HG03280 (cell line): ENCODE data around the gene STAC2.

Experiments used
- ATAC-seq: cut with Tn5 transposase; IDR thresholded peaks from one replicate; pipeline ENCODE4 v1.9.1; 2021; ENCODE audit warnings: mild to moderate bottlenecking, moderate library complexity; ENCODE audit not compliant: unreplicated experiment

Gene STAC2

DNA sequence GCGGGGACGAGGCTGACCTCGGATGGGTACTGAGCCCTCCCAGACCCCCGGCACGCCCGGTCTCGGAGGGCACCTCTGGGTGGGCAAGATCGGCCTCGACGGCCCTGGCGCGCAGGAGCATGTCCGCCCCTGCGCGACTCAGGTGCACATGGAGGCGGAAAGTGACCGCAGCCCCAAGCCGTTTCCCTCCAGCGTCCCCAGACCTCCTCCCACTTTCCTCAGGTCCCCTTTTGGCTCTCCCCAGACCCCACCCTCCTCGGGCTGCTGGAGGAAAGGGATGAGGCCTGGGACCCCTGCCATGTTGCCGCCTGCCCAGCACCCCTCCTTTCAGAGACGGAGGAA, 15.7 kb downstream of the STAC2 start:
- ATAC-seq: no peak

DNA sequence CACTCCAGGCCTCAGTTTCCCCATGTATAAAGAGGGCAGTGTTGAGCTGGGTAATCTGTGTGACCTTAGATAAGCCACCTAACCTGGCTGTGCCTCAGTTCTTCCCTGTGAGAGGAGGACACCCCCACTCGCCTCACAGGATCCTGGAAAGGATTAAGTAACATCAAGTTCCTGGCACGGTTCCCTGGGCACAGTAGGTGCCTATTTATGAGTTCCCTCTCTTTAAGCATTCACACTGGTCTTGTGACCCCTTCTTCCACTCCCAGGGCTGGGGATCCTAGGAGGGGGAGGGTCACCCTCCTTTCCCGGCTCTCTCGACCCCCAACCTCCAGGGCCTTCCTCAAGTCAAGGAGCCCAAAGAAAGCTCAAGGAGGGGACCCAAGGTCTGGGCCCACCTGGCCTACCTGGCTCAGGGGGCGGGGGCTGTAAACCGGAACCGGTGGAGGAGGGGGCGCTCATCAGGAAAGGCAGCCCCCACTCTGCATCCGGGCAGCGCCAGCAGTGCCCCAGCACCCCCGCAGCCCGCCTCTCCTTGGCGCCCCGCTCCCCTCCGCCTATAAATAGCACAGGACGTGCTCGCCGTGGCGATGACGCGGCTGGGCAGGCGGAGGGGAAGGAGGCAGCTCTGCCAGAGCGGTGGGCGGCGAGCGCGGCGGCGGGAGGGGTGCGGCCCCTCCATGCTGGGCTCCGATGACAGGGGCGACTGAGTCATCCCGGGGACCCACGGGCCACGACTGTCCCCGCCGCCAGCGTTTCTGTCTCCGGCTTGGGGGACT, 16.2 kb downstream of the STAC2 start:
- no peak for ATAC-seq

DNA sequence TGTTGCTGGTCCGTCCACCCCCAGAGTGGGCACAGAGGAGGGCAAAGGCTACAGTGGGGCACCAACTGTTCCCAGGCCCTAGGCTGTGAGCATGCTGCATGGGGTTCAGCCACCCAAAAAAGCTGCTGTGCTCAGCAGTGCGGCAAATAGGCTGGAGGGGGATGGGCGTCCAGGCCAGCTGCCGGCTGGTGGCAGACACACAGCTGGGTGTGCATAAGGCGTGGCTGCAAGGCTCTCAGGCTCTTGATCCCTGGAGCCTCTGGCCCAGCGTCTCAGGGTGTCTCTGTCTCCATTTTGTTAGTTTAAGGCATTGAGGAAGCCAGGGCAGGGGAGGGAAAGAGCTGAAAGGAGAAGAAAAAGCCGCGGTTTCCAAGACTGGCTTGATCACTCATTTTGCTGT, 16.9 kb downstream of the STAC2 start:
- ATAC-seq: no peak

DNA sequence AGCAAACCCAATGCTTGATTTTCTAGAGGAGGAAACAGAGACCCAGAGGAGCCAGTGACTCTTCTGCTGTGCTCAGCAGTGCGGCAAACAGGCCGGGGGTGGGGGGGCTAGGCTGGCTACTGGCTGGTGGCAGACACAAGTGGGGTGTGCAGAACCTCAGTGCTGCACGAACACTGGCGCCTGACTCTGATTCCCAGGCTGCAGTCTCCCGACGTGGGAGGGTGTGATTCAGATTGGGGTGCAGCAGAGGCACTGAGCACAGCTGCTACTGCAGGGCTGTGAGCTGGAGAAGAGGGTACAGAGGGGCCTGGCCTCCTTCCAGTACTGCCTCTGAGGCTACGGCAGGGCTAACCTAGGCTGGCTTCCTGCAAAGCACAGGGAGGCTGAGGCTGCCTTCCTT, 17.6 kb downstream of the STAC2 start:
- ATAC-seq: no peak

DNA sequence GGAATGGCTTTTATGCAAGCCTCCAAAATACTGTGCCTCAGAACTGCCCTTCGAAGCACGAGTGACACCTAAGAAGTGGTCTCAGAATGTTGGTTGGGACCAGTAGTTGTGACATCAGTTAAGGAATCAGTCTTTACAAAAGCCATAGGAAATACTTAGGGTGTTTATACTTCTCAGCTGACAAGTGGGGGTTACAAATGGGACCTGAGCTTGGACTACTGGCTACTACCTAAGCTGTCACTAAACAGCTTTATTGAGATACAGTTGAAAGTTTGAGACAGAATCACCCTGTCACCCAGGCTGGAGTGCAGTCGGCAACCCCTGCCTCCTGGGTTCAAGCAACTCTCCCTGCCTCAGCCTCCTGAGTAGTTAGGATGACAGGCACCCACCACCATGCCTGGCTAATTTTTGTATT, 20.6 kb downstream of the STAC2 start:
- no peak for ATAC-seq

DNA sequence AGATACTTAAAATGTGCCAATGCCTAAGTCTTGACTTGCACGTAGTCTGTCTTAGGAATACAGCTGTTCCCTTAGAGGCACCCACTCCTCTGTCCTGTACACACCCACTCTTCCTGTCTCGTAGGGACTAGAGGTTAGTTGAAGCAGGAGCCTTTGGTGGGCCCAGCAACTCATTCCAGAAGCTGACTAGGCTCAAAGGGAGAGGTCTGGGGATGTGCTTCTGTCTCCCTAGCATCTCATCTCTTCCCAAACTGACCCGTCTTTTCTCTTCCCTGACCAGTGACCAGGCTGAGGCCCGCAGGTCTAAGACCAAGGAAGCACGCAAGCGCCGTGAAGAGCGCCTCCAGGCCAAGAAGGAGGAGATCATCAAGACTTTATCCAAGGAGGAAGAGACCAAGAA, 21.5 kb downstream of the STAC2 start:
- ATAC-seq: no peak

DNA sequence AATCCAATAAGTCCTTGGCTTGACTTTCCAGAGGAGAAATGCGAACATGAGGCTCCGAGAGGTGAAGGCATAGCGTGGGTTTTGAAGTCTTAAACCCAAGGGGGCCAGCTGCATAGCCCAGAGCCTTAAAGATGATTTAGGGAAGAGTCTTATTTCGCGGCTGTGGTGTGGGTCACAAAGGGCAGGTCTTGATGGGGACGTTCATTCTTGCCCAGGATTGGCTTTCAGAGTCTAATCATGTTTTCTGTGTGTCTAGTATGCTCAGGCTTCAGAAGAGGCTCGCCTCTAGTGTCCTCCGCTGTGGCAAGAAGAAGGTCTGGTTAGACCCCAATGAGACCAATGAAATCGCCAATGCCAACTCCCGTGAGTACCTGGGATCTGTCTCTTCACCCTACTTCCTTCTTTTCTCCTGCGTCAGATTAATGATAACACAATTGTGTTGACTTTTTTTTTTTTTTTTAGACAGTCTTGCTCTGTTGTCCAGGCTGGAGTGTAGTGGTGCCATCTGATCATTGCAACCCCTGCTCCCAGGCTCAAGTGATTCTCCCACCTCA, 24.7 kb downstream of the STAC2 start:
- no peak for ATAC-seq

DNA sequence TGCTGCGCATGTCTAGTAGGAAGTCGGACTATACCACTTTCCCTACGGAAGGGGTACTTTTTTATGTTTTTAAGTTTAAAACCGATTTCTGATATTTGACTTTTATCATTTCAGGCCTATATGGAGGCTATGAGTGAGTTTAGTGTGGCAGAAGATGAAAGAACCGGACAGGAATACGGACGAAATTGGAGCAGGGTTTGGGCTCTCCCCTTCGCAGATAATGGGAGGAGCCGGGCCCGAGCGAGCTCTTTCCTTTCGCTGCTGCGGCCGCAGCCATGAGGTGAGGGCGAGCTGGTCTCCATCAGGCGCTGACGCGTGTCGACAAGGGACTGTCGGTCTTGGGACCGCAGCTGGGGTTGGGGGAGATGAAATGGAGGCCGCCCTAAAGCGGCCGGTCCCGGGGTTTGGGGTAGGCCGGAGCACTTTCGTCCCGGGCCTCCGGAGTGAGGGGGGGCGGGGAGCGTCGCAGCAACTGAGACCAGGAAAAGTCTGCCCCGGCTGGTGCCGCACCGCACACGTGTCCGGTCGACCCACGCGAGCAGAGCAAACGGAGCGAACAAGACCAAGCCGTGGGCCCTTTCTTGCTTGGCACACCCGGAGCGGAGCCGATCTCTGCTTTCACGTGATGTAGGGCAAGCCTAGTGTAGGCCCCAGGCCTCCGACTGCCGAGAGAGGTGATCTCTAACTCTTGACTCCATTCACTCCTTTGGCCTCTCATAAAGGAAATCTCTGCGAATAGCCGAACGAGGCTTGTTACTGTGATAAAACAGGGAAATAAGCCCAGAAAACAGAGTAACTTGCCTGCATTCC, 25.5 kb downstream of the STAC2 start, which contains the start of gene RPL19:
Gene RPL19, plus strand, starts transcription at position 214 of the 810 bp plus-strand sequence. Its CDS starts 62 bp downstream, at position 276.
- ATAC-seq: peak; percentile 66

DNA sequence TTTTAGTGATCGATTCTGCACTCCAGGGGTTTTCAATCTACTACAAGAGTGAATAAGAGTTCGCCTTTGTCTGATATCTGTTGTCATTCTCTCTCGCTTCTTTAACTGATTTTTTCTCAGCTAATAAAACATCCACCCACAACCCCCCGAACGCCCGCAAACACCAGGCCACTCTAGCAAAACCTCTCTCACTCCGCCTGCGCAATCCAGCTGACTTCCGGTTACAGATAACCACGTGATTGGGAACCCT, 26.0 kb downstream of the STAC2 start:
- peak; percentile 64 for ATAC-seq

DNA sequence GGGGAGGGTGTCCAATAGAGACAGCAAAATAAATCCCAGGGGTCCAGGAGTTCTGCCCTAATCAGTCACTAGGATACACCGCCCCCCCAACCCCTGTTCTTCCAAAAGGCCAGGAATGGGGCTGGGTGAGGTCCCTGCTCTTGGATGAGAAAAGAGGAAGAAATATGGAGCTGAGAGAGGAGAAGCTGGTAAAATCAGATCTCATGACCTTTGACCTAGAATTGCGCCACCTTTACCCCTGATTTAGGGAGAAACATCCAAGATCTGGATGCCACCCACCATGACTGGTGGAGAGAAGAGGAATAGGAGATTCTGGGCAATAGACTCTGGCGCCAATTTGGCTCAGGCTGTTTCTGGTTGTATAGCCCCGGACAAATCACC, 27.6 kb downstream of the STAC2 start:
- no peak for ATAC-seq

DNA sequence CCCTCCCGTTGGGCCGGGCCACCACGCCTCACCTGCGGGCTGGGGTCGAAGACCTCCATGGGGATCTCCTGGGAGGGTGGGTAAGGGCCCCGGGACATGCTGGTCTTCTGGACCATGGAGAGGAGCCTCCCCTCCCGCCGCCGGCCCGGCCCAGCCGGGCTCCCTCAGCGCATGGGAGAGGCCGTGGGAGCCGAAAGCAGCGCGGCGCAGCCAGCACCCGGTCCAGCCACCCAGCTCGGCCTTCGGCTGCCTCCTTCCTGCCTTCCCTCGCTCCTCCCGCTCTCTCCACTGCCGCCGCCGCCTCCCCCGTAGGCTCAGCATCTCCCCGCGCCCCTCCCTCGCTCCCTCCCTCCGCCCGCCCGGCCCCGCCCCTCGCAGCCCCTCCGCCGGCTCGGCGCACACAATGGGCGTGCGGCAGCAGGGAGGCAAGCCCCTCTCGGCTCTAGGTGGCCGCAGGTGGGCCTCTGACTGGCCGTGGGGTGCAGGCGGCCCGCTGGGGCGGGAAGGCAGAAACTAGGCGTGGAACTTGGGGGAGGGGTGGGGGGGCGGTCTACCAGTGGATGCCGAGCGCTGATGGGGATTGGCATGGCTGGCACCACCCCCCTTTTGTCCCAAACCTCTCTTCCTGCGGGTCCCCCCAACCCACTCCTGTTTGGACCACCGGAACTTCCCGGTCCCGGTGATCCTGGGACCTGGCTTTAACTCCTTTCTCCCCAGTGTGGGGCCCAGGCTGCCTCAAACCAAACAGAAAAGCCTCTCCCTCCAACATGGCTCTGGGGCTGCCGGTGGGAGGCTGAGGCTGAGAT, 28.2 kb downstream of the STAC2 start, which contains the start of gene CACNB1:
Gene CACNB1, minus strand, starts transcription at position 290 of the 806 bp plus-strand sequence. Its CDS starts 174 bp downstream, at position 116.
- no peak for ATAC-seq

DNA sequence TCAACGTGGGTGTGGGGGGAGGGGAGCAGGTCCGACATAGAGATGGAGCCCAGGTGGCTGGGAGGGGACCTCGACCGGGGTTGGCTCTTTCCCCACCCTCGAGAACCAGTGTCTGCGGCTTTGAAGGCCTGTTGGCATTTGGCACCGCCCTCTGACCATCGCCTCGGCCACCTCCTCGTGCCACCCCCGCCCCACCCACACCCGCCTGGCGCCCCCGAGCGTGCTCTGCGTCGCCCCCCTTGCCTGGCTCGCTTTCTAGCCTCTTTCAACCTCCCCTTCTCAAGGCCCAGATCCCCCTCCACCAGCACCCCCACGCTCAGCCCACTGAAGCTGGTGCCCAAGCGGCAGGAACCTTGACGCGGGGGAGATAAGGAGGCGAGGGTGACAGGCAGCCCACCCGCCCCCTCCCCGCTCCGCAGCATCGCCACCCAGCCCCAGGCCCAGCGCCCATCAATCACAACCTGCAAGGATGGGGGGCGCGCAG, 28.9 kb downstream of the STAC2 start:
- ATAC-seq: no peak

DNA sequence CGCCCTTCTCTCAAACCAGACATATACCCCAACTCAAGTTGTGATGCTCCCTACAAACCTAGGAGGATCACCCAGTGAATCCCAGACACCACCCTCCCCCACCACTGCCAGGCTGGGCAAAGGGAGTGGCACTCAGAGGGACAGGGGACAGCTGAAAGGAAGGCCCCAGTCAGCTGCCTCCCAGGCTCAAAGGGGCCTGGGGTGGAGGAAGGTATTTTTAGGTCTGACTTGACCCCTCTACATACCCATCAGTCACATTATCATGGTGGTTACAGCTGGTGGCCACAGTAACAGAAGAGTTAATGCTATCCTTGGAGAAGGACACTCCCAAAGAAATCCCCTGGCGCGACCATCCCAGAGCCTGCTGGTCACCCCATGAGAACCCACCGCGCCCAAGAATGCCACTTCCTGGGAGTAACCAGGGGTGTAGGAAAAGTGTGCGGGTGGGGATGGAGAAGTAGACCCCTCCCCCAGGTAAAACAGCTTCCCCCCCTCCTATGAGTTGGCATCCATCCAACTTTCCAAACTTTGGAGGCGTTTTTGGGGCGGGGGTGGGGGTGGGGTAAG, 29.4 kb downstream of the STAC2 start:
- ATAC-seq: no peak

DNA sequence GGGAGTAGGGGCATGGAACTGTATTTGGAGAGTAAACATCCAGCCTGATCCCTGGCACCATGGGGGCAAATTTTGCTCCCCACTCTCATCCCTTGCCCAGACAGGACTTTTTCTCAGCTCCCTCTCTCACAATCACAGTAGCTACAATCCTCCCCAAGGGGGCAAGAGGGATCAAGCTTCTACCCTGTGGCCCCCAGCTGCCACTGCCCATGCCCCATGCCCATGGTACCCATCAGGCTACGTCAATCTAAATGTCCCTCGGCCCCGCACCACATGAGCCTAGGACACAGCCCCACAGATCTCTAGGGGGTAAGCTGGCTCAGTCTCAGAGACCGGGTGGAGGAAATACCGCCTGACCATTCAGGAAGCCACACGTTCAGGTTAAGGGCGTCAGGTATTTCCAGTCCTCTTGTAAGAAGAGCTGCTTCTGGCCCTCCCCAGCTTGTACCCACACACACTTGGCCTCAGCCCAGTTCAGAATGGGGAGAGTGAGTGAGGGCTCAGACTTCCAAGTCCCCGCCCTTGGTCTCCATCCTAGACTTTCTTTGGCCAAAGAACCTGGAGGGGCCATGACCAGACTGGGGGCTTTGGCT, 30.1 kb downstream of the STAC2 start:
- ATAC-seq: no peak

DNA sequence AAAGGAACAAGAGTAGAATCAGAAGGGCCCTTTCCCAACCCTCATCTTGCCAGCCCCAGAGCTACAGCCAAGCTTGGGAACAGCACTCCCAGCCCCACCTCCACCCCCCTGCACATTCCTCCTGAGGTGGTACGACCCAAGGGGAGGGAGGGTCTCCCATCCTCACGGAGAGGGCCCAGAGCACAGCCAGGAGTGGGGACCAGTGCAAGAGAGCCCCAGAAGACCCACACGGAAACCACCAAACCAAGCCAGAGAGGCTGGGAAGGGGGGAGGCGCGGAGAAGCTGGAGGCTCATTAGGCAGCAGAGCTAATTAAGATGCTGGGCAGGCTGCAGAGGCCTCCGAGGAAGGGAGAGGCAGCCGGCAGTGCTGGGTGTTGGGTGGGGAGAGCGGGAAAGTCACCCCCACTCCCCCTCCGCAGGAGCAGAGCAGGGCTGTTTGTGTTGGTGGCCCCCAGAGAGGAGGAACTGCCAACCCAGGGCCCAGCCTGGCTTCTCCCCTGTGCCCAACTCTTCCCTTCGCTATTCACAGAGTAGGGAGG, 30.7 kb downstream of the STAC2 start:
- ATAC-seq: no peak

DNA sequence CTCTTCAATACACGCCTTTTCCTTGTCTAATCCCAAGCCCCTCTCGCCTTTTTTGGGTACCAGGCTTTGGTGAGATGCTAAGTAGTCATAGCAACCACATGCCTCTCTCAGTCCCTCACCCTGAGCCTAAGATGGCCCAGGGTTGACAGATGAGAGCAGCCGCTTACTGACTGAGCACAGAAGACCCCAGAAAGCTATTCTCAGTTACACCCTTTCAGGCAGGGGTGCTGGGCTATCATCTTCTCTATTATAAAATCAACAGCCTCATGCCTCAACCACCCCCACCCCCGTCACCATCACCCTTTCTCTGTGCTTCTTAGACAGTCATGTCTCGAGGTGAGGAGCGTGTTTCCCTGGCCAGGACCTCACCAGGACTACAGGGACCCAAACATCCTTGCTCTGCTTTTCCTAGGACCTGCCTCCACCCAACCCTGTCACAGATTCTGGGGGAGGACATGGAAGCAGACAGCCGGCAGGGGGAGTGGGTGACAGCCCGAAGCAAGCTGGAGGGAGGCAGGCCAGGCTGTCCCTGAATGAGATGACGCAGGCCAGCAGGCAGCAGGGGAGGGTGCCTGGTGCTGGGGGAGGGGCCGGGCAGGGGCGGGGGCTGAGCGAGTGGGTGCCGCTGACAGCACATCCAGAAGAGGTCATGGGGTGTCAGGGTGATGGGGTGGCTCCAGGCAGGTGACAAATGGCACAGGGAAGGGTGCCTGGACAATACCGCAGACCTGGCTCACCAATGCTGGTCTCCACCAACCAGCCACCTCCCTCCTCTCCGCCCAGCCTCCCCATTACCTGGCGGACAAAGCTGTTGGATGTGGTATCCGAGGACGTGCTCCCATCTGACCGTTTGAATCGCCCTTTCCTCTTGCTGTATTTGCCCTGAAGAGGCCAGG, 31.4 kb downstream of the STAC2 start:
- ATAC-seq: no peak

DNA sequence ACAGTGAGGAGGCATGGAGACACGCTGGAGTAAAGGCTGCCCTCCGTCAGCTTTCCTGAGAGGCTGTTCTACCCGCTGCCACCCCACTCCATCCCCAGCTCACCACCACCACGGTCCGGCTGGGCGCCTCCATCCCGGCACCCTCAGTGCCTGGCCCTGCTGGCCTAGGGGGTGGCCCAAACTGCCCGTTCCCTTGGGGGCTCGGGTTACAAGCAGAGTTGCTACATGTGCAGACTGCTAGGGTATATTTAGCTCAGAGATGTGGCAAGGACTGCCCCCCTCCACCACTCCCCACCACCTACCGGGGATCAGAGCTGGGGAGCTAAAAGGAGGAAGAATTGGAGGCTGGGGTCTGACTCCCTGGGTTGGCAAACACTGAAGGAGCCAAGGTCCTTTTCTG, 32.4 kb downstream of the STAC2 start:
- no peak for ATAC-seq

DNA sequence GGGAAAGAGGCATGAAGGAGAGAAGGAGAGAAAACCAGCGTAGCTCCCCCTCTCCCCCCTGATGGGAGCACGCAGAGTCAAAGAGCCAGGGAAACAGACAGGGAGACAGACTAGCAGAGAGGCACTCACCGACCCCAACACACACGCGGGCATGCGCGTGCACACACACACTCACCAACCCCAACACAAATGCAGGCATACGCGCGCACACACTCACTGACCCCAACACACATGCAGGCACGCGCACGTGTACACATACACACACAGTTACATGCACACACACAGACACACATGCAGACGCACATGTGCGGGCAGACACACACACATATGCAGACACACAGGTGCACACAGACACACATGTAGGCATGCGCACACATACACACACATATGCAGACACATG, 32.8 kb downstream of the STAC2 start:
- ATAC-seq: no peak
